Osteocyte (in vitro differentiated cells): ENCODE data around the gene FAM193A. TPM values are rescaled to one million over a fixed set of nuclear protein-coding genes. Genes with fewer than 3 reads are reported as not detected.

Source experiments
- DNase-seq: peaks from one replicate; pipeline ENCODE4 v3.0.0; 2021; ENCODE audit warnings: mixed read lengths; ENCODE audit not compliant: unreplicated experiment; ENCODE audit errors: extremely low spot score
- H3K27ac Mint-ChIP-seq: one replicate; pipeline ENCODE4 v1.8.0; 2021; ENCODE audit warnings: mild to moderate bottlenecking, mixed read lengths; ENCODE audit not compliant: unreplicated experiment
- H3K27me3 Mint-ChIP-seq: one replicate; pipeline ENCODE4 v1.8.0; 2021; ENCODE audit warnings: mixed read lengths; ENCODE audit not compliant: unreplicated experiment
- H3K36me3 Mint-ChIP-seq: one replicate; pipeline ENCODE4 v1.8.0; 2021; ENCODE audit warnings: mixed read lengths; ENCODE audit not compliant: unreplicated experiment
- H3K4me1 Mint-ChIP-seq: one replicate; pipeline ENCODE4 v1.8.0; 2021; ENCODE audit warnings: mixed read lengths; ENCODE audit not compliant: unreplicated experiment
- H3K4me3 Mint-ChIP-seq: one replicate; pipeline ENCODE4 v1.8.0; 2021; ENCODE audit warnings: mild to moderate bottlenecking, moderate library complexity, mixed read lengths; ENCODE audit not compliant: unreplicated experiment
- H3K9me3 Mint-ChIP-seq: one replicate; pipeline ENCODE4 v1.8.0; 2021; ENCODE audit warnings: mixed read lengths; ENCODE audit not compliant: unreplicated experiment
- CTCF ChIP-seq: fragments of 200-600 bp; sonication (generic); IDR thresholded peaks from 2 replicates; pipeline ENCODE4 v1.5.0; 2021; ENCODE audit warnings: antibody characterized with exemption, mild to moderate bottlenecking, moderate library complexity
- total RNA-seq: library from RNA; stranded (reverse); gene quantifications from 2 replicates; pipeline ENCODE4 v1.2.1, GENCODE V29; 2021

The FAM193A gene
- total RNA-seq, 1 donor from 2014 or later: 35.3 TPM

- no peak for DNase-seq
- TF ChIP-seq CTCF: no peak
- H3K27ac Mint-ChIP-seq: no peak overlapping the region
- H3K4me1 Mint-ChIP-seq: peaks cover 13% of the 10 kb centered on the region
- no peak overlapping the region for H3K4me3 Mint-ChIP-seq
- H3K36me3 Mint-ChIP-seq: peaks cover 68% of the 10 kb centered on the region
- H3K9me3 Mint-ChIP-seq: no peaks in the 10 kb centered on the region
- no peaks in the 10 kb centered on the region for H3K27me3 Mint-ChIP-seq
These were observed 162.6 kb downstream of the FAM193A start for GRCh38 chr4:2698951-2699505.

DNA sequence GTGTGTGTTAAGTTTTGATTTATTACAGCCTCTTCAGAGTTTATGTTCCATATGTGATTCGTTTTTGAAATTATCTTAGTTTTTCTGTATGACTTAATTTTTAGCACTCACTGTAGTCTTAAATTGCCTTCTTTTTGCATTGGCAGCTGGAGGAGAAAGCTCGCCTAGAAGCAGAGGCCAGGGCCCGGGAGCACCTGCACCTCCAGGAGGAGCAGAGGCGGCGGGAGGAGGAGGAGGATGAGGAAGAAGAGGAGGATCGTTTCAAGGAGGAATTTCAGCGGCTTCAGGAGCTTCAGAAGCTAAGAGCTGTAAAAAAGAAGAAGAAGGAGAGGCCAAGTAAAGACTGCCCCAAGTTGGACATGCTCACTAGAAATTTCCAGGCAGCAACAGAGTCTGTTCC, 163.1 kb downstream of the FAM193A start:
- DNase-seq: no peak
- no peak for TF ChIP-seq CTCF
- H3K4me1 Mint-ChIP-seq: peaks cover 11% of the 10 kb centered on the region
- H3K9me3 Mint-ChIP-seq: no peaks in the 10 kb centered on the region
- peaks cover 66% of the 10 kb centered on the region for H3K36me3 Mint-ChIP-seq
- H3K27ac Mint-ChIP-seq: no peak overlapping the region
- no peak overlapping the region for H3K4me3 Mint-ChIP-seq
- H3K27me3 Mint-ChIP-seq: no peaks in the 10 kb centered on the region

GRCh38 chr4:2700031-2700430, 163.6 kb downstream of the FAM193A start:
- Mint-ChIP-seq H3K27me3 (no peaks in the 10 kb centered on the region), H3K36me3 (peaks cover 62% of the 10 kb centered on the region), H3K9me3 (no peaks in the 10 kb centered on the region), H3K4me1 (peaks cover 6% of the 10 kb centered on the region), H3K27ac (no peak overlapping the region), H3K4me3 (no peak overlapping the region)
- no peak for TF ChIP-seq CTCF
- DNase-seq: no peak

DNA sequence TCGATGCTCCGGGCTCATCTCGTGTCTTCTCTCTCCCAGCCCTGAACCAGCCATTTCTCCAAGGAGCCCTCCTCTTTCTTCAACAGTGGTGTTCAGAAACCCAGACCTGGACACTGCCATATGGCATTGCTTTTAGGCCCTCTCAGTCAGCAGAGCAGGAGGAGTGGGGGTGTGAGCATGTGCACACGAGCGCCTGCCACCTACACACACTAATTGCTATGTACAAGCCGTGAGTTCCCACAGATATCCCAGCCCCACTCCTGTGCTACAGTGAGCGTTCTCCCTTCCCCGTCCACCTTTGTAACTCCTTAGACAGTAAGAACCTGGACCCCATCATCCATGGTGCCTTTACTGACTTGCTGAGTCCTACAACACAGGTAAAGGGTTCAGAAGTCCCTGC, 165.9 kb downstream of the FAM193A start:
- H3K36me3 Mint-ChIP-seq: peaks cover 58% of the 10 kb centered on the region
- H3K27ac Mint-ChIP-seq: no peak overlapping the region
- DNase-seq: no peak
- no peak for TF ChIP-seq CTCF
- H3K27me3 Mint-ChIP-seq: no peaks in the 10 kb centered on the region
- H3K4me1 Mint-ChIP-seq: no peaks in the 10 kb centered on the region
- no peak overlapping the region for H3K4me3 Mint-ChIP-seq
- no peaks in the 10 kb centered on the region for H3K9me3 Mint-ChIP-seq

GRCh38 chr4:2702770-2703169, 166.3 kb downstream of the FAM193A start:
- Mint-ChIP-seq H3K9me3 (no peaks in the 10 kb centered on the region), H3K27ac (no peak overlapping the region), H3K36me3 (peaks cover 55% of the 10 kb centered on the region), H3K27me3 (no peaks in the 10 kb centered on the region), H3K4me3 (no peak overlapping the region), H3K4me1 (no peaks in the 10 kb centered on the region)
- no peak for DNase-seq
- no peak for TF ChIP-seq CTCF
